DND-41 (cell line): ENCODE data around the gene CRYGB.

Experiments used
- ATAC-seq: fragments of 200-7000 bp; cut with Tn5 transposase; 3 replicates; pipeline ENCODE4 v1.9.1; 2021; ENCODE audit warnings: low read depth; ENCODE audit not compliant: insufficient read depth
- DNase-seq: peaks from one replicate; pipeline ENCODE4 v3.0.0-alpha.2; 2020
- H2AFZ ChIP-seq: 2 replicates; pipeline ENCODE4 v1.6.0; 2012; ENCODE audit warnings: low read depth, low read length
- H3K27ac ChIP-seq: 2 replicates; pipeline ENCODE4 v1.5.1; 2012; ENCODE audit warnings: low read length, inconsistent platforms
- H3K27me3 ChIP-seq: fragments of 200-600 bp; sonication (generic); 2 replicates; pipeline ENCODE4 v1.6.0; 2012; ENCODE audit warnings: low read length, mild to moderate bottlenecking, inconsistent platforms; ENCODE audit not compliant: insufficient read depth, poor library complexity
- H3K36me3 ChIP-seq: 2 replicates; pipeline ENCODE4 v1.5.1; 2012; ENCODE audit warnings: low read length, inconsistent platforms; ENCODE audit not compliant: insufficient read depth
- H3K4me1 ChIP-seq: 2 replicates; pipeline ENCODE4 v1.5.1; 2012; ENCODE audit warnings: mild to moderate bottlenecking, low read length; ENCODE audit not compliant: insufficient read depth
- H3K4me2 ChIP-seq: 2 replicates; pipeline ENCODE4 v1.6.0; 2012; ENCODE audit warnings: mild to moderate bottlenecking, moderate library complexity, low read length, inconsistent platforms; ENCODE audit not compliant: insufficient read depth
- H3K4me3 ChIP-seq, 2 experiments: fragments of 200-600 bp in 1 of 2; shearing (Covaris generic) in 1 of 2; 2 replicates each; pipeline ENCODE4 v1.5.1; 2012 to 2016; ENCODE audit warnings: inconsistent platforms in 2 of 2, low read length in 2 of 2, mild to moderate bottlenecking in 2 of 2, low read depth in 1 of 2, moderate library complexity in 1 of 2
- H3K79me2 ChIP-seq: 2 replicates; pipeline ENCODE4 v1.6.0; 2012; ENCODE audit warnings: low read length, inconsistent platforms; ENCODE audit not compliant: insufficient read depth
- H3K9ac ChIP-seq: 2 replicates; pipeline ENCODE4 v1.6.0; 2012; ENCODE audit warnings: low read depth, mild to moderate bottlenecking, inconsistent platforms, low read length, moderate library complexity
- H3K9me3 ChIP-seq: 2 replicates; pipeline ENCODE4 v1.5.1; 2012; ENCODE audit warnings: low read length, moderate library complexity, mild to moderate bottlenecking, inconsistent platforms; ENCODE audit not compliant: insufficient read depth, severe bottlenecking
- H4K20me1 ChIP-seq: 2 replicates; pipeline ENCODE4 v1.6.0; 2012; ENCODE audit warnings: low read length; ENCODE audit not compliant: insufficient read depth
- CTCF ChIP-seq: IDR thresholded peaks from 2 replicates; pipeline ENCODE4 v1.5.1; 2012; ENCODE audit warnings: borderline replicate concordance, low read length, moderate library complexity, mild to moderate bottlenecking; ENCODE audit not compliant: poor library complexity, severe bottlenecking; ENCODE audit errors: extremely low read depth
- EZH2 ChIP-seq: IDR thresholded peaks from 3 replicates; pipeline ENCODE4 v1.6.1; 2012; ENCODE audit warnings: borderline replicate concordance, low read depth, mild to moderate bottlenecking, moderate library complexity, low read length, inconsistent platforms; ENCODE audit not compliant: severe bottlenecking

The CRYGB gene

GRCh38 chr2:208164951-208165755, 19.2 kb upstream of the CRYGB start:
- H2AFZ ChIP-seq, result no peak overlapping the region
- no peak overlapping the region for H3K27ac ChIP-seq
- H3K79me2 ChIP-seq, result no peaks in the 10 kb centered on the region
- DNase-seq (no peak), ATAC-seq (no peak)
- H4K20me1 ChIP-seq, result no peaks in the 10 kb centered on the region
- H3K4me1 ChIP-seq, result no peaks in the 10 kb centered on the region
- no peaks in the 10 kb centered on the region for H3K36me3 ChIP-seq
- no peak overlapping the region for H3K4me2 ChIP-seq
- TF ChIP-seq EZH2 (no peak), CTCF (no peak)
- H3K9ac ChIP-seq, result no peak overlapping the region
- peaks cover 11% of the 10 kb centered on the region for H3K27me3 ChIP-seq
- no peak overlapping the region for H3K4me3 ChIP-seq
- H3K9me3 ChIP-seq, result no peaks in the 10 kb centered on the region

- Histone ChIP-seq H3K4me3 (no peak within 1 kb of the TSS), H3K9ac (no peak within 1 kb of the TSS), H3K36me3 (no peaks in the 10 kb centered on the region), H3K9me3 (no peaks in the 10 kb centered on the region), H3K4me1 (no peaks in the 10 kb centered on the region), H3K4me2 (no peak within 1 kb of the TSS), H3K27ac (no peak within 1 kb of the TSS), H2AFZ (no peak within 1 kb of the TSS), H3K27me3 (peaks cover 10% of the 10 kb centered on the region), H4K20me1 (no peaks in the 10 kb centered on the region), H3K79me2 (no peaks in the 10 kb centered on the region)
- TF ChIP-seq EZH2, result no peak
- no peak for TF ChIP-seq CTCF
- no peak for DNase-seq
- ATAC-seq, result no peak
These were observed 17.5 kb upstream of the CRYGB start, which contains the start of gene CRYGA for GRCh38 chr2:208163489-208163888. Gene CRYGA, minus strand, starts transcription at chr2:208163589. Its CDS starts 33 bp downstream, at chr2:208163556.

GRCh38 chr2:208156439-208156838, 10.5 kb upstream of the CRYGB start:
- Histone ChIP-seq H3K79me2 (no peaks in the 10 kb centered on the region), H3K4me1 (no peaks in the 10 kb centered on the region), H3K4me3 (no peak overlapping the region), H4K20me1 (no peaks in the 10 kb centered on the region), H3K4me2 (no peak overlapping the region), H3K27ac (no peak overlapping the region), H2AFZ (no peak overlapping the region), H3K27me3 (no peaks in the 10 kb centered on the region), H3K36me3 (no peaks in the 10 kb centered on the region), H3K9me3 (no peaks in the 10 kb centered on the region), H3K9ac (no peak overlapping the region)
- ATAC-seq (no peak), DNase-seq (no peak)
- TF ChIP-seq CTCF, result no peak
- TF ChIP-seq EZH2, result no peak
